ENCODE results near the gene GBA2.

GBA2 gene

DNA sequence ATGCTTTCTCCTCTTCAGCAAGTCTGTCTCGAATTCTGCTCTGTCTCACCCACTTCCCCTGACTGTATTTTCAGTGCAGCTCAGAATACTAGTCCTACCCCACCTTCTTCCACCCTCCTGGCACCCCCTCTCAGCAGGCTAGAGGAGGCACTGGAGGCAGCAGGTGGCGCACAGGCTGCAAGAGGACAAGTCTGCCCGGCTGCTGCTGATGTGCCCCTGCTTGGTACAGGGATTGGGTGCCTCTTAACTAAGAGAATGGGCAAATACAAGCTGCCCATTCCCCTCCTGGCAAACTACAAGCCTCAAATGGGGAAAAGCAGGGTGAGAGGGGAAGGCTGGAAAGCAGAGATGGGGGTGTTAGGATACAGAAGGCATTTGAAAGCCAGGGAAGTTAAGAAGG is 22.1 kb downstream of the GBA2 start:
- in situ Hi-C loops (cut with MboI; ENCODE audit: low pct_unique_long_range_greater_than_20kb, low sequenced_read_pairs): loop anchor here (10.0 kb wide), 1 partner anchor 62 kb away; the partner anchor contains the start of gene ARHGEF39
- peak; percentile 39 for DNase-seq

DNA sequence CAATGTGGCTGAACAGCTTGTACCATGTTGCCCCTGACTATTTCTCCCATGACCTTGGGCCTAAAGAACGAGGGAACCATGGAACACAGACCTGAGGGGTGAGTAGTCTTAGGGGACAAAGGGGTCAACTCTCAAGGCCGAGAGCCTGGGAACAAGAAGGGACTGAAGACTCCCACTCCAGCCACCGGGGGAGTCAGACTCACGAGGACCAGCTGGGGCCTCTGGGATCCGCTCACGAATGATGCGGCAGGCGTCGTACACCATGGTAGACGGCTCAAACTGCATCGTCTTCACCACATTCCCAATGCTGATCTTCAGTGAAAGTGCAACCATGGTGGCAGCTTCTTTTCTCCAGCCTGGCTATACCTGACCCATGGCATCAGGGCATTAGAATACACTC is 23.7 kb downstream of the GBA2 start:
- in situ Hi-C loops (cut with MboI; ENCODE audit: low pct_unique_long_range_greater_than_20kb, low sequenced_read_pairs): loop anchor here (10.0 kb wide), 1 partner anchor 61 kb away; the partner anchor contains the start of gene ARHGEF39
- DNase-seq: no peak

DNA sequence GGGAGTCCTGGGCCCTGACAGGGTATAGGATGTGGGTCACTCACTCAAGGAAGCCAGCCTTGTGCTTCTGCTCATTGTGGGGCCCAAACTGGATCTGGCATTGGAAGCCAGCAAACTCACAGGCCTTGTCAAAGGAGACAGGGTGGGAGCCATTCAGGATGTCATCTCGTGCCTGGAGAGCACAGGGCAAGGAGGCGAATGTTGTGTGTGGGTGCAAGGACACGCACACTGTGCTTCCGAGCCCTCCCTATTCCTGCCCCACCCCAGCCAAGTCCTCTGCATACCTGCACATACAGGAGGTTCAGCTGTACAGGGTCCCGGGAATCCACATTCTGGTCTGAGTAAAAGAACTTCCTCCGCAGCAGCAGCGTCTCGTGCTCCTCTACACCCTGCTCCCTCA is 25.1 kb downstream of the GBA2 start:
- in situ Hi-C loops (cut with MboI; ENCODE audit: low pct_unique_long_range_greater_than_20kb, low sequenced_read_pairs): loop anchor here (10.0 kb wide), 1 partner anchor 59 kb away; the partner anchor contains the start of gene ARHGEF39
- no peak for DNase-seq

DNA sequence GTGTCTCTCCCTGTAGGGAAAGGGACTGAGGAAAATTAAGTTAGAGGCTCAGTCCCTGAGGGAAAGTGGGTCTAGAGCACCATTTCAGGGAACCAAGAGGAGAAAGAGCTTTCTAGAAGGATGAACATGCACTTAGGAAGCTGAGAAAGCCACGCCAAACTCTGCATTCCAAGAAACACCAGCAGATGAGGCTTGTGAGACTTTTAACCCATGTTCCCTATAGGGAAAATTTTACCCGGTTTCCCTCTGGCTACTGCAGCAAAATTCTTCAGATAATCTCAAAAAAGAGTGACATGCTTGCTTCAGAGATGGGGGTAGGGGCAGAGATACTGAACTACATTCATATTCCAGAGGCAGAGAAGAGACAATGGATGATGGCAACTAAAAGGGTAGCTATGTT is 25.6 kb downstream of the GBA2 start:
- in situ Hi-C loops (cut with MboI; ENCODE audit: low pct_unique_long_range_greater_than_20kb, low sequenced_read_pairs): loop anchor here (10.0 kb wide), 1 partner anchor 59 kb away; the partner anchor contains the start of gene ARHGEF39
- no peak for DNase-seq

DNA sequence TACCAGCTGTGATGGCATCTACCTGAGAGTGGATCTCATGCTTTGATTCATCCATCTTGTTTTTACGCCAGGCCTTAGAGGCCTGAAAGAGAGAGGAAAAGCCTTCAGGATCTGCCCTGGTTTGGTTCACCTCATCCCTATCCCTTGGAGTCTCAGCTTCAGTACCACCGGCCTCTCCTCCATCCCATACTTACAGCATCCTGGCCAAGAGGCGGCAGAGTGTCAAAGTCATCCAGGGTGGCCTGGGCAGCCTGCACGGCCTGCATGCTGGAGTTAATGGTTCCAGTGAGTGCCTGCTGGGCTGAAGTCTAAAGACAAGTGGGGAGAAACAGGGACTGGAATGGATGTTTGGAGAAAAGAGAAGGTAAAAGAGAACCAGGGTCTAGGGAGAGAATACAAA is 29.5 kb downstream of the GBA2 start:
- DNase-seq: no peak
- in situ Hi-C loops (cut with MboI; ENCODE audit: low pct_unique_long_range_greater_than_20kb, low sequenced_read_pairs): no loop called here

DNA sequence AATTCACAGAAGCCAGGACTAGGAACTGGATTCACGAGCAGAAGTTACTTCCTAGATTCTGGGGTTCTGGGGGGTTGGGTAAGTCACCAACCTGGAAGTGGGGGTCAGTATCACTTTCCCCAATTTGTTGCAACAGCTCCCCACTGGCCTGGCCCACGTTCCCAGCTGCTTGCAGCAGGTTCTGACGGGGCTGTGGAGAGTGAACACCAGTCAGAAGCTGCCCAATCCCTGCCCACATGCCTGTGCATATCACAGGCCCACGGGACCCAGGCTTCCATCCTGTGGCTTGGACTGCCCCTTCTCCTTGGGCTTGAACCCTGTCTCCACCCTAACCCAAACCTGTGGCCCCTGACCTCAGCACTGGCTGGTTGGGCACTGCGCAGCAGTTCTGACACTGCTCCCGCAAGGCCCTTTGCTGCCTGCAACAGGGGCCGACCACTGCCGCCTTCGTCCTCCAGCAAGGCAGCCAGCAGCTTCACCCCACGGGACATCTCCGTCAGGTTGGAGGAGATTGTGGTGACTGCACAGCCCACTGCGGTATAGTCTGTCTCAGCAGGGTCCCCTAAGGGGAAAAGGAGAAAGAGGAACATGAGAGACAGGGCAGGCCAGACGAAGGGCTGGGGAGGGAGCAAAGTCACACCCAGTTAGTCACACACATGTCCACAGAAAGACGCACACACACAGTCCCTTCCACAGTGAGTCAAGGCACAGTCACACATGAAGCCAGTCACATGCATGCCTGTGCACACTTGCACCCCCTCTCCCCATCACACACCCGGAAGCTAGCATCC is 30.1 kb downstream of the GBA2 start:
- no peak for DNase-seq
- in situ Hi-C loops (cut with MboI; ENCODE audit: low pct_unique_long_range_greater_than_20kb, low sequenced_read_pairs): no loop called here

DNA sequence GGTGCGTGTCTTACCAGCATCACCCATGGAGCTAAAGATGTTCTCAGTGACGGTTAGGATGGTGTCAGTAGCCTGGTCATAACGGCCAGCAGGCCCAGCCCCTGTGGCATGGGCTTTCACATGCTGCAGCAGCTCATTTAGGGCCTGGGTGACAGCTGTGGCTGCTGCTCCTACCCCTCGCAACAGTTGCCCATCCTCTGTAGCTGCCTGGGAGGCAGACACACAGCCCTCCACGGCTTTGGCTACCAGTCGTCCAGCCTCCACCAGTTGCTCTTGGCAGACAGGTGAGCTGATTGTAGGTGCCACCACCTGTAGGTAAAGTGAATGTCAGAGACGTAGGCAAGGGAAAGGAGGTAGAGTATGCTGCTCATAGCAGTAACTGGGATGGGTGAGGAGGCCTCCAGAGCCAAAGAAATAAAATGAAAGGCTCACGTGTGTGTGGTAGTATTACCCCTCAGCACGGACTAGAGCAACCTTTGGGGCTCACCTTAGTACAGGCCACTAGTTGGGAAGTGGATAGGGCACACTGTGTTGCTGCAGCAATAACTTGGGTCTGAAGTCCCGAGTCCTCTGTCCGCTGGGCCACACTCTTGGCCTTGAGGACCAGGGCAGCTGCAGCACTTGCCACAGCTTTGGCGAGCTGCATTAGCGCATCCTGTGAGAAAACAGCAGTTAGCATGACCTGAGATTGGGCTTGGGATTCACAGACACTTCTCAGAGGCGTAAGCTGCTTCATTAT is 31.7 kb downstream of the GBA2 start:
- in situ Hi-C loops (cut with MboI; ENCODE audit: low pct_unique_long_range_greater_than_20kb, low sequenced_read_pairs): no loop called here
- DNase-seq: no peak

DNA sequence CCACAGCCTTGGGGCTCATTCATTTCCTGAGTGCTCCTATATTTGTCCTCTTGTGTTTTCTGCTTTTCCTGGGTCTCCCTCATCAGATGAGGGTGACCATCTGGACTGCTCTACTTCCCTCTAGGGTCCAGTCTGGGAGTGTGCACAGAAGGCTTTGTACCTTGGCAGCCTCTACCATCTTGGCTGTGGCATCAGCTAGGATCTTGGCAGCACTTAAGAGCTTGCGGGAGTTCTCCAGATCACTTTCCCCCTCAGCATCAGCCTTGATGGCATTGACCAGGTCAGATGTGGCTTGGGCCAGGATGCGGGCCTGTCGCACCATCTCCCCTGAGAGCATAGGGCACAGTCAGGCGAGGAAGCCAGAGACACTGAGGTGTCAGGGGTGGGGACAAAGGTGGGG is 32.8 kb downstream of the GBA2 start:
- DNase-seq: no peak
- in situ Hi-C loops (cut with MboI; ENCODE audit: low pct_unique_long_range_greater_than_20kb, low sequenced_read_pairs): no loop called here

DNA sequence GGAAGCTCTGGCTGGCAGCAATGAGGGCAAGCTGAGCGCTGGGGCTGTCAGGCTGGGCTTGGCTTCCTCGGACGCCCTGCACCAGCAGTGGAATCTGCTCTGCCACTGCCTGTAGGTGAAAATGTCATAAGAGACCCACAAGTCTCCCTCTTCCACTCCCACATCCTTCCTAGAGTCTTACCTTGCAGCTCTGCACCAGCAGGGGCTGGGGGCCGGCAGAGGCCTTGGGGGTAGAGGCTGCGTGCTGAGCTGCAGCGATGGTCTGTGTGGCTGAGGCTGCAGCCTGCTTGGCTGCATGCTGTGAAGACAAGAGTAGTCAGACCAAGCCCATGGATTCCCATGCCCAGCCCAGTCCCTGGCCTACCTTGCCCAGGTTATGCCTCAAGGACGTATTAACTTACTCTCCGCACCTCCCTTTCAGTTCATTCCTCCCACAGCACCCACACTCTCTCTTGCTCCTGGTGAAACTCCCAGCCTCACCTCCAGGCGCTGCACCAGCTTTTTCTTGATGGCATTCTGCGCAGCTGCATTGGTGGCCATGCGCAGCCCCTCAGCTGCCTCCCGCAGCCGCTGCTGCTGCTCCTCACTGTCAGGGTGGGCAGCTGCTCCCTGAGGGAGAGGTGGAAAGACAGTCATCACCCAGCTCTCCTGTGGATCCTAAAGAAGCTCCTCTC is 34.3 kb downstream of the GBA2 start:
- no peak for DNase-seq
- in situ Hi-C loops (cut with MboI; ENCODE audit: low pct_unique_long_range_greater_than_20kb, low sequenced_read_pairs): no loop called here

DNA sequence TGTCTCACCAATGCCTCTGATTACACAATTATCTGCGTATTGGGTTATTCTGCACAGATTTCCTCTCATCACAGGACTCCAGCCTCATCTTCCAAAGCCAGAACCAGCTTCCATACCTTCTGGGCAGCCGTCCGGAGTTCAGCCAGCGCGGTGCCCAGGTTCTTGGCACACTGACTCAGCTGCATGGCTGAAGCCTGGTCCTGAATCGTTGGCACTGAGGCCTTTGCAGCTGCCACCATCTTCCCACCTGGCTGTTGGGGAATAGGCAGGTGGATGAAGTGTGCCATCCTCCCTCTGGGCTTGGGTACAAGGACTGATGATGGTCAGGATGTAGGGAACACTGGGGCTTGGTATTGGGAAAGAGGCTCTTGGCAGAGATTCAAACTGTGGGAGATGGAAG is 34.9 kb downstream of the GBA2 start:
- DNase-seq: no peak
- in situ Hi-C loops (cut with MboI; ENCODE audit: low pct_unique_long_range_greater_than_20kb, low sequenced_read_pairs): no loop called here

DNA sequence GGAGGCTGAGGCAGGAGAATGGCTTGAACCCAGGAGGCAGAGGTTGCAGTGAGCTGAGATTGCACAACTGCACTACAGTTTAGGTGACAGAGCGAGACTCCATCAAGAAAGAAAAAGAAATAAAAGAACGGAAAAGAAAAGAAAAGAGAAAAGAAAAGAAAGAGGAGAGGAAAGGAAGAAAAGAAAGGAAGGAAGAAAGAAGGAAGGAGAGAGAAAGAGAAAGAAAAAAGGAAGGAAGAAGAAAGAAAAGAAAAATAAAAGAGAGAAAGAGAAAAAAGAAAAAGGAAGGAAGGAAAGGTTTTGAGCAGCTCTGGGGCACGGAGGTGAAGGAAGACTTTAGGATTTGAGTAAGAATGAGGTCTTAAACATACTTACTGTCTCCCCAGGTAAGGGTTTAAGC is 35.5 kb downstream of the GBA2 start:
- in situ Hi-C loops (cut with MboI; ENCODE audit: low pct_unique_long_range_greater_than_20kb, low sequenced_read_pairs): no loop called here
- DNase-seq: no peak

DNA sequence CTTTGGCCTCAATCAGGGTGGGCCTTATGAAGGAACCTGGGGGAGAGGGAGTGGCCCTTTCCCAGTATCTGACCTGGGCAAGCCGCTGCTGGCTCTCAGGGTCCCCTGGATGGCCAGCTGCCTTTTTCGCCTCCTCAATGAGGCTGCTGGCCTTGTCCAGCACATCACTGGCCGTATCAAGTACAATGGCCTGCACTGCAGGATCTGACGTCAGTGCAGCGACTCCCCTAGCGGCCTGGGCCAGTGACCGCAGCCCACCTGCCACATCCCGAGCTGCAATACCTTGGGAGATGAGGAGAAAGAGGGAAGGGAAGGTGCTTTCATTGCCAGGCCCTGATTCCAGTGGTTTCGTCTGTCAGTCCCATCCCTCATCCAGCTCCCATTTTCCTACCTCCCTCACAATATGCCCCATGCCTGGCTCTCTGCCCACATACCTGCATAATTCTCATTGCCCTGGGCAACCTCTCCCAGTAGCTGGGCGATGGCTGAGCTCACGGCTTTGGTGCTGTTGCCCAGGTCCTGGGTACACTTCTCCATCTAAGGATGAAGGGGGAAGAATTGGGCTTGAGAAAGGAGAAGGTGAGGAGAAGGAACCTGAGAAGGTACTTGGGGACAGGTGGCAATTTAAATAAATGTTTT is 36.1 kb downstream of the GBA2 start:
- DNase-seq: no peak
- in situ Hi-C loops (cut with MboI; ENCODE audit: low pct_unique_long_range_greater_than_20kb, low sequenced_read_pairs): no loop called here

DNA sequence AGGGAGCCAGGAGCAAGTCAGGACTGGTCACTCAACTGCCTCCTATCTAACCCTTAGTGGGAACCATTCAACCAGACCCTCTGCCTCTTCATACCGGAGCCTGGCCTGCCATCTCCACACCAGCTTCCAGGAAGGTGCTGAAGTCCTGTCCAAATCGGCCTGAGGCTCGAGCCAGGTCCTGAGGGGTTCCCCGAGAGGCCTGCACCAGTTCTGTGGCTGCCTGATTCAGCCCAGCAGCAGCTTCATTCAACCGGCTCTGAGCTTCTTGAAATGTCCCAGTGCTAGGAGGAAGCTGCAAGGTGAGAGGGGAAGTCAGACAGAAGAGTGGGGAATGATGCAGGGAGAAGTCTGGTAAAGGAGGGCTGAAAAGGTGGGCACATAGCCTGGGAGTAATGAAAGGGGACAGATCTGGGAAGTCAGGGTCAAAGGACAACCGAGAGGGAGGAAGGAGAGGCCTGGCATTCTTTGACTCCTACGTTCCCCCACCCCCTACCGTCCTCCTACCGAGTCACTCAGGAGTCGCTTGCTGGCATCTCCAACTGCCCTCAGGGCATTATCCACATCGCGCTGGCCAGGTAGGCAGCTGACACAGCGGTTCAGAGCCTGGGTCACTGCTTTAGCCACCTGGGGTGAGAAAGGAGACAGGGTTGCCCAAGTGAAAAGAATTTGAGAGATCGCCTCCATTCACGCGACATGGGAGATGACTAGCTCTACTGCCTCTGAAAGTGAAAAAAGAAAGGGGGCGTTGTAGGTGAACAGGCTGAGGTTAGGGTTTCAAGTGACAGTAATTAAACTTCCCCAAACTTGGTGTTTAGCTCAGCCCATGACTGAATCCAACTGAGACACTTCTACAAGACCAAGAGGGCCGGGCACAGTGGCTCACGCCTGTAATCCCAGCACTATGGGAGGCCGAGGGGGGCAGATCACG is 37.3 kb downstream of the GBA2 start:
- no peak for DNase-seq
- in situ Hi-C loops (cut with MboI; ENCODE audit: low pct_unique_long_range_greater_than_20kb, low sequenced_read_pairs): no loop called here

DNA sequence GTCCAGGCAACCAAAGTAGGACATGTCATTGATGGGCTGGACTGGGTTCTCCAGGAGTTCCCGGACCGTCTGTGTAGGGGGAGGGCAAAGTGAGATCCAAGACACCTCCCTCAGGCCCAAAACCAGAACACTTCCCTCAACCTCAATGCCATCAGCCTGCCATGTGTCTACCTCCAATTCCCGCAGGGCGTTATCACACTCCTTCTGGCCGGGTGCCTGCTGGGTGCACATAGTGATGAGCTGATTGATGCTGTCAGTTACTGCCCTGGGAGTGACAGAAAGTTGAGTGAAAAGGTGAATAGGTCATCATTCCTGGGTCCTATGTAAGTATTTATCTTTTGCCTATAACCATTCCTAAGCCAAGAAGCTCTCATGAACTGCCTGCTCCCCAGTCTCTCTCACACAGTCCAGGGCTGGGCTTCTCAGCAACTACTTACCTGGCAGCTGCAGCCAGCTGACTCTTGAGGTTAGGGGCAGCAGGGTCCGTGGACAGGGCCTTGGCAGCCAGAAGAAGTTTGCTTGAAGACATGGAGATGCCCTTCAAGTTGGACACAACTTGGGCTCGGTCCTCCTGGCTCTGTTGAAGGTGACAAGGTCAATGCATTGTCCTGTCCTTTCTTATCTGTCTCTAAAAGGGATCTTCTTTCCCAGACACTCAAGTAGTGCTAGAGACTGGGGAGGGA is 38.1 kb downstream of the GBA2 start:
- no peak for DNase-seq
- in situ Hi-C loops (cut with MboI; ENCODE audit: low pct_unique_long_range_greater_than_20kb, low sequenced_read_pairs): no loop called here

DNA sequence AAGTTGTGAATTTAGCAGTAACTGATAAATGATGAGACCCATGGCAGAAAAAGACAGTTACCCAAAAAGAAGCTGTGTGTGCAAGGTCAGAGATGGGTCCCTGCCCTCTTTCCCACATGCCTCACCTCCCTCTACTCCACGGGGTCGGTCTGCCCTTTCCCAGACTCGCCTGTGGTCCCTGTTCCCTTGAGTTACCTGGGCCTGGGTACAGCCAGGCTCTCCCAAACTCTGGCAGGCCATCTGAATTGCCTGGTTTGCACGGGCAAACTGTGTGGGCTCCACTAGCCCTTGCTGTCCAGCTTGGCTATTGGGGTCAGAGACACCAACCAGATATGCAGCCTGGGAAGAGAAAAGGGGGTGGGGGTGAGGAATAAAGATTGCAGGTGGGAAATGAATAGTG is 40.9 kb downstream of the GBA2 start:
- DNase-seq: no peak
- in situ Hi-C loops (cut with MboI; ENCODE audit: low pct_unique_long_range_greater_than_20kb, low sequenced_read_pairs): no loop called here

DNA sequence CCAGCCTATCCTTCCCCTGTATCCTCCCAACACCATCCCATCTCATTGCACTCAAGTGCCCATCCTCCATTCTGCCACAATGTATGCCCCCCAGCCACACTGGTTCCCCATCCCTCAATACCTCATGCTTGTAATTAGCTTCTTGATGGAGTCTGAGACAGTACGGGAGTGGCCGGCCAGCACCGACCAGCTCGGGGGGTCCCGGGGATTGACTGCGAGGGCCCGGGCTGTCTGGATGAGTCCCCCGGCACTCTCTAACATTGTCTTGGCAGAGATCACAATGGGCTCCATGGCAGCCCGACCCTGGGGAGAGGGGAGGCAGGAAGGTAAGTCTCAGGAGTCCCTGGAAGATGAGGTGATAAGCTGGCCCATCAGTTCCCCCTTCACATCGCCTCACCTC is 42.1 kb downstream of the GBA2 start:
- in situ Hi-C loops (cut with MboI; ENCODE audit: low pct_unique_long_range_greater_than_20kb, low sequenced_read_pairs): no loop called here
- DNase-seq: no peak

DNA sequence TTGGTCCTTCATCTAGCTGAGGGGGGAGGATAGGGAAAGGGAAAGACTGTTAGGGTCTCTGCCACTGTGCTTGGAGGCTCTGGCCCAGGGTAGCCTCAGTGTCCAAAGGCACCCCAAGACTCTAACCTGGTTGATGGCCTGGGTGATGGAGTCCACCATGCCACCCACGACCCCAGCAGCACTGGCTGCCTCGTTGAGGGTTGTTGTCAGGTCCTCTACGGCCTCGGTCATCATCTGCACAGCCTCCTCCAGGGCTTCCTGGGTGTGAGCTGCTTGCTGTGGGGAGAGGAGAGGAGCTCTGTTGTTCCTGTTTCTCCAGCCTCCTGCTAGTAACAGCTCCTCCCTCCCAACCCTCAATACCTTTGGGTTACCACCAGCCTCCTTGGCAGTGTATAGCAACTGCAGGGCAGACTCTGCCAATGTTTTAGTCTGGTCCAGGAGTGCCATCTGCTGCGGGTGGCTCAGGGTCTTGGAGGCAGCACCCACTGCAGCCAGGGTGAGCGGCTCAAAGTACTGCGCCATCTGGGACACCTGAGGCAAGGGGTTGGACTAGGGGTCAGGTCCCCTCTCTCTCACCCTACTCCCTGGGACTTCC is 43.1 kb downstream of the GBA2 start:
- DNase-seq: no peak
- in situ Hi-C loops (cut with MboI; ENCODE audit: low pct_unique_long_range_greater_than_20kb, low sequenced_read_pairs): no loop called here

DNA sequence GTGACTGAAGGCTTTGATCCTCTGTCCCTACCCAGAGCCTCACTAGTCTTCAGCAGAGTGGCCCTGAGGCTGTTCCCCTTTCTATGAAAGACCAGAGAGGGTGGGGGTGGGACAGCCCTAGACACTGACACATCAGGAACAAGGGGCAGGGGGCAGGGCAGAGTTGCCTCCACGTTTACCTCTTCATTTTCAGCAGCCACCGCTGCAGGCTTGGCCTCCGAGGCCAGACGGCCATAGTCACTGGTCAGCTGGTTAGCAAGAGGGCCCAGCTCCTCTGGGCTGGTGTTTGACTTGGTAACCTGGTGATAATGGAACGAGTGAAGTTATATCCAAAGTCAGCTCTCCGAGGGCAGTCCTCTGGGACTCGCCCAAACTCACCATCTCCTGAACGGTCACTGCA is 43.7 kb downstream of the GBA2 start:
- DNase-seq: no peak
- in situ Hi-C loops (cut with MboI; ENCODE audit: low pct_unique_long_range_greater_than_20kb, low sequenced_read_pairs): no loop called here
